Measurements from ENCODE around the gene GPR107. TPM values are rescaled to one million over a fixed set of nuclear protein-coding genes. Genes with fewer than 3 reads are reported as not detected.
A peak's percentile ranks its signal among the peaks of the same experiment; 100 is the strongest.

GPR107 gene
- total RNA-seq, 1 experiment from 2014 or later: 20.0 TPM

DNA sequence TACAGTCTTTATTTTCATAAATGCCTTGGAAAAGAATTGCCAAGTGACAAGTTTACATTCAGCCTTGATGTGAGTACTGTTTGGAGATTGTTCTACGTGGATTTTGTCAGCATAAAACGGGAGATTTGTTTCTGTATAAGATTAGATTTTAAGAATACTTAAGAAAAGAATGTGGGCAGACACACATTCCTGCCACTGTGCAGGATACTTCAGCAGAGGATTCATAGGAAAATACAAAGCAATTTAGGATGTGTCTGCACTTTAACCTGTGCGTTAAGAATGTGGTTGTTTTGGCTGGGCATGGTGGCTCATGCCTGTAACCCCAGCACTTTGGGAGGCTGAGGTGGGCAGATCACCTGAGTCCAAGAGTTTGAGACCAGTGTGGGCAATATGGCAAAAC, 37.2 kb downstream of the GPR107 start:
- in situ Hi-C loops (cut with HindIII; ENCODE audit: low pct_unique_long_range_greater_than_20kb, low sequenced_read_pairs): no loop called here
- no peak for DNase-seq (ENCODE audit: low read depth)

DNA sequence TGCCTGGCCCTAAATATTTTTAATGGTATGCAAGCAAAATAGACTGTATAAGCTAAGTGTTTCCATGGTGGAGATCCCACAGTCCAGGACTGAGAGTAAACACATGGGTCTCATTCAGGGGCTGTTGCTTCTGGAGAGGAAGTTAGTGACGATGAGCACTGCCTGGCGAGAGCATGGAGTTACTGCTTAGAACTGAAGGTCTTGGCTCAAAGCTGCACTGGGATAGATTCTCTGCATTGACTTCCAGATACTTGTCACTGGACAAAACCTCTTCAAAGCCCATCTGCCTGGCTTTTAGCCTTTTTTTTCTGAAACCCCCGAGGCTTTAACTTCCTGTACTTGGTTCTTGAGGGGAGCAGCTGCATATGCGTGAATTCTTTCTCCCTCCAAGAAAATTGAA, 39.2 kb downstream of the GPR107 start:
- DNase-seq (ENCODE audit: low read depth): no peak

DNA sequence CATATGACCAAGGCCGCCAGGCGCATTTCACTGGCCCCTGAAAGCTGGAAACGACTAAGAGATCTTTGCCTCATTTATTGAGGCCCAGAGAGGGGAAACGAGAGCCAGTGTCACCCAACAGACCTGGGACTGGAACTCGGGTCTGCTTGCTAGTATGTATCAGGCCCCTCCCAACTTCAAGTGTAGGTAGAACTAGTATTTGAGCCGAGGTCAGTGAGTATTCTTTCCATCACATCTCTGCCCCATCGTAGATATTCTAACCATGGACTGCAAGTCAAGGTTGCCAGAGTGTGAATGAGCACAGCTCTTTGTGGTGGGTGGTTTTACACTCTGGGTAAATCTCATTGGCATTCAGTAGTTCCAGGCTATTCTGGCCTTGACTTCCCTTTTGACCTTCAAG, 42.2 kb downstream of the GPR107 start:
- in situ Hi-C loops (cut with HindIII; ENCODE audit: low pct_unique_long_range_greater_than_20kb, low sequenced_read_pairs): no loop called here

More for the DNA sequence above, 39.2 kb downstream of the GPR107 start:
- in situ Hi-C loops (cut with HindIII; ENCODE audit: low pct_unique_long_range_greater_than_20kb, low sequenced_read_pairs): no loop called here

DNA sequence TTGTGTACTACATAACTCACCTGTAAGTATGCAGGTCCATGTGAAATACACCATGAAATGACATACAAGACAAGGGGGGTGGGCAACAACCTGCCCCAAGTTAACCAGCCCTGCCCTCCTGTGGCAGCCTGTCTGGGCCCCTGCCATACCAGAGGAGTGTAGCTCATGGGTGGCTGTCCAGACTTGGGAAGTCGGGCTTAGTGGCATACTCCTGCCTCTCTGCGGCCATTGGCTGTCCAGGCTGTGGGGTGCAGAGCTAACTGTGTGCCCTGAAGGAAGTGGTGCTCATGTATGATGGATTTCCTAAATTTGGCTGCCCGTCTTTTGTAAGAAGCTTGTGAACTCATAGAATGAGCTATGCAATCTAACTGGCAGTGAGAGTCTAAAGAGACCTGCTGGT, 47.0 kb downstream of the GPR107 start:
- in situ Hi-C loops (cut with HindIII; ENCODE audit: low pct_unique_long_range_greater_than_20kb, low sequenced_read_pairs): no loop called here

More for the DNA sequence above, 42.2 kb downstream of the GPR107 start:
- DNase-seq (ENCODE audit: low read depth): no peak

DNA sequence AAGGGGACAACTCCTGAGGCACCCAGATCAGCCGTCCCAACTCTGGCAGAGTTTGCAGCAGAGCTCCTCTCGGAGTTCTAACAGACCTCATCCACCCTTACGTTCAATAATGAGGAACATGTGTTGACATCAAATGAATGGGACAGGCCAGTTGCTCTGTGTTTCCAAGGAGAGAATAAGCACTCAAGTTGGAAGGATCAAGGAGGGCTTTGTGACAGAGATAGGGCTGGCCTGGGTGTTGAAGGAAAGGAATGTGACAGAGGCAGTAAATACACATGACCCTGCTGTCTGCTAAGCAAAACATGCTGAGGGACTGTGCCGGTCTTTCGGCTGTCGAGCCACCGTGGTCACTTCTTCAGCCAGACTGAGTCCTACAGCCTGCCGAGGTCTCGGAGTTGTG, 48.2 kb downstream of the GPR107 start:
- no peak for DNase-seq (ENCODE audit: low read depth)

More for the DNA sequence above, 47.0 kb downstream of the GPR107 start:
- DNase-seq (ENCODE audit: low read depth): no peak

DNA sequence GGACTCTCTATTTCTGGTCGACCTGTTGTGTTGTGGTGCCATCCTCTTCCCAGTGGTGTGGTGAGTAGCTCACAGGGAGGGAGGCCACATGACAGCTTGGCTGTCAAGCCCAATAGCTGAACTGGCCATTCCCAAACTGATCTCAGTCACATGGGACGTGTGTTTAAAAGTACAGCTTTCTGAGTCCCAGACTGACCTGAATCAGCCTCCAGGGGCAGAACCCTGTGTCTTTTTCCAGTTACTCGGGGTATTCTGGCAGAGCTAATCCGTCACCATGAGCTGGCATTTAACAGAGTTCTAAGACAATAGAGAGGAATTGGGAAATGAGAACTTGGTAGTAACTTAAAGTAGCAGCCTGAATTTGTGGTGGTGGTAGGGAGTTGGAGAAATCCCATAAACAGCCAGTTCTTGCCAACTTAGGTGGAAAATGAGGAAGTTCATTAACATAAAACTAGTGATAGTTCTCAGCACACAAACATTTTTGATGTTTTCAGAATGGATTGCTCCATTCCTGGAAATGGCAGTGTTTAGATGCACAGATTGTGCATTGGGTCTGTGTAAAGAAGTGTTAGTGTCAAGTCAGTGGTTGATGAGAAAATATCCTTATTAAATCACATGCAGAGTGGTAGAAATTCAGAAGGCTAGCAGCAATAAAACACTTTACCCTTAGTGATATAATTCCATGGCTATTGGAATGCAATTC, 50.9 kb downstream of the GPR107 start:
- in situ Hi-C loops (cut with HindIII; ENCODE audit: low pct_unique_long_range_greater_than_20kb, low sequenced_read_pairs): no loop called here
- no peak for DNase-seq (ENCODE audit: low read depth)

More for the DNA sequence above, 48.2 kb downstream of the GPR107 start:
- in situ Hi-C loops (cut with HindIII; ENCODE audit: low pct_unique_long_range_greater_than_20kb, low sequenced_read_pairs): no loop called here

DNA sequence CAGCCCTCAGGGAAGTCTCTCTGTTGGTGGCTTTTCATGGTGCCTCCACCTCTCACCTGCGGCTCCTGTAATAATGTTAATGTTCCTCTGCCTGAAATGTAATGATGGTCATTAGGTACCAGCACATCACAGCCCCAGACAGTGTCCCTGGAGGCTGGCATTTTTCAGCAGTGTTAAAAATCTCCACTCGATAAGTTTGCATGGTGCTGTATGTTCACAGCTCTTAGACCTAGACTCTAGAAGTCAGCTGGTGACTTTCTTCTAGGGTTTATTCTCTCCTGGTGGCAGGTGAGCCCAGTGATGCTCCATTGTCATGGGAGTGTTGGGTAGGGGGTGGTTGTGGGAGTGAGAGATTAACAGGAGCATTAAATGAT, 53.1 kb downstream of the GPR107 start:
- in situ Hi-C loops (cut with HindIII; ENCODE audit: low pct_unique_long_range_greater_than_20kb, low sequenced_read_pairs): no loop called here
- DNase-seq (ENCODE audit: low read depth): no peak

DNA sequence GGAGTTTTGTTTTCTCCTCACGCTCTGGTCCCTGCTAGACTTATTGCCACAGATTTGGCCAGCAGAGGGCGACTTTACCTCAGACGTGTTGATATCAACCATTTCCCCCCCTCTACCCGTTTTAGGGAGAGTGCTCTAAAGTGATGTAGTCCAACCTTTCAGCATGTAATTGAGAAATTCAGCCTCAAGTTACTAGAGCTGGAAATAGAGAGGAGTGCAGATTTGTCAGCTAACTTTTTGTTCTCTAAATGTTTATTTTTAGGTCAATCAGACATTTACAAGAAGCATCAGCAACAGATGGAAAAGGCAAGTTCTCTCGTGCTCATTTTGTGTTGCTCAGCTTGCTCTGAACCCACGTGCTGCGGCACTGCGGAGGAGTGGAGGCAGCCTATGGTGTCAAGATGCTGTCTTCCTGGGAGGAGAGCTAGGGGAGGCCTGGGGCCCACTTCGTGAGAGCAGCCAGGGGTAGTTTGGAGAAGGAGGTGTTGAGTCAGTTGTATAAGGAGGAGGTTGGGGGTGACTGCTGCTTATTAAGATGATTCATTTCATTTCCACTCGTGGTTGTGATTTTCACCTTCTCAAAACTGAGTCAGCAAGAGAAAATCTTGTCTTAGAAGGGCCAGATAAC, 53.6 kb downstream of the GPR107 start:
- DNase-seq (ENCODE audit: low read depth): peak; percentile 58
- in situ Hi-C loops (cut with HindIII; ENCODE audit: low pct_unique_long_range_greater_than_20kb, low sequenced_read_pairs): no loop called here

DNA sequence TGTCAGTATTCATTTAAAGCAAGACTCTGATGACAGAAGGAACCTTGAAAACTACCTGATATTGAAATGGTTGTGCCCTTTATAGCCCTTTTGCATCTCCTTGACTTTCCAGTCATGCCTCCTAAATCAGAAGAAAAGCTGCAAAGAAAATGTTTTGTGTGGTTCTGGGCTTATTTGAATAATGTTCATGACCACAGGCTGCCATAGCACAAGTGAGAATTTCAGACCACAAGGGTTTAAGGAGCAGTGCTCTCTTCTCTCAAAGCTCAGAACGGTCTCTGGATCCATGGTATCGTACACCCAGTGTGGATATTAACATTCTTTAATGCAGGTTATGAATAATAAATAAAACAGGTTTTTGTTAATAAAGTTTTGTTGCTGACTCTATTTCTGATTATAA, 54.2 kb downstream of the GPR107 start:
- in situ Hi-C loops (cut with HindIII; ENCODE audit: low pct_unique_long_range_greater_than_20kb, low sequenced_read_pairs): no loop called here
- DNase-seq (ENCODE audit: low read depth): no peak

DNA sequence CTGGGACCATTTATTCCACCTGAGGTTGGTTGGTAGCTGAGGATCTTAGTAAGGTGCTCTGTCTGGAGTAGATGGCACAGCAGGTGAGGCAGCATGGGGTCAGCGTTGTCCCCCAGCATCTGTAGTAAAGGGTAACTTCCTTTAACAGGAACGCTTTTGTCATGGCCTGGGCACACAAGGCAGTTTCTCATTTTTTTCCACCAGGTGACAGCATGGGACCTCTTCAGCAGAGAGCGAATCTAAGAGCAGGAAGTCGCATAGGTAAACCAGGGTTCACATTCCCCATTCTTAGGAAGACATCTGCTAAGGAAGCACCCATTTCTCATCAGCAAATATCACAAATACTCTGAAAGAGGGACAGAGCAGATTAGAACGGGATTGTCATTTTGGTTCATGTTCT, 56.5 kb downstream of the GPR107 start:
- in situ Hi-C loops (cut with HindIII; ENCODE audit: low pct_unique_long_range_greater_than_20kb, low sequenced_read_pairs): no loop called here
- DNase-seq (ENCODE audit: low read depth): peak; percentile 27

DNA sequence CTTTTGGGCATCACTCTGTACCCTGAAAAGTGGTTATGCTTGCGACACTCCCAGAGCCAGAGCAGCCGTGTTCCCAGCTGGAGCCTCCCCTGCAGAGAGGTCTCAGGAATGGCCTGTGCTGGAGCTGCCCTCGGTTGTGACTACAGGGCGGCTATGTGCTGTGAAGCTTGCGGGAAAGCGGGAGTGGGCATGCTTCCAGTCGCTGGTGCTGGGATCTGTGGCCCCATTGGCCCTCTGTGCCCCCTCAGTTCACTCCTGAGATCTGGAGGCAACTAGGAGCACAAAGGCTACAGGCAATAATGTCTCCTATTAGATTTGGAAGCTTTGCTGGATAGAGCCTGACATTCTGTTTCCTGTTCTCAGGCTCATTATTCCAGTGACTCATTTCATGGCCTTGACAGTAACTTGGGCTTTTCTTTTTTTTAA, 56.9 kb downstream of the GPR107 start:
- peak; percentile 21 for DNase-seq (ENCODE audit: low read depth)
- in situ Hi-C loops (cut with HindIII; ENCODE audit: low pct_unique_long_range_greater_than_20kb, low sequenced_read_pairs): no loop called here

DNA sequence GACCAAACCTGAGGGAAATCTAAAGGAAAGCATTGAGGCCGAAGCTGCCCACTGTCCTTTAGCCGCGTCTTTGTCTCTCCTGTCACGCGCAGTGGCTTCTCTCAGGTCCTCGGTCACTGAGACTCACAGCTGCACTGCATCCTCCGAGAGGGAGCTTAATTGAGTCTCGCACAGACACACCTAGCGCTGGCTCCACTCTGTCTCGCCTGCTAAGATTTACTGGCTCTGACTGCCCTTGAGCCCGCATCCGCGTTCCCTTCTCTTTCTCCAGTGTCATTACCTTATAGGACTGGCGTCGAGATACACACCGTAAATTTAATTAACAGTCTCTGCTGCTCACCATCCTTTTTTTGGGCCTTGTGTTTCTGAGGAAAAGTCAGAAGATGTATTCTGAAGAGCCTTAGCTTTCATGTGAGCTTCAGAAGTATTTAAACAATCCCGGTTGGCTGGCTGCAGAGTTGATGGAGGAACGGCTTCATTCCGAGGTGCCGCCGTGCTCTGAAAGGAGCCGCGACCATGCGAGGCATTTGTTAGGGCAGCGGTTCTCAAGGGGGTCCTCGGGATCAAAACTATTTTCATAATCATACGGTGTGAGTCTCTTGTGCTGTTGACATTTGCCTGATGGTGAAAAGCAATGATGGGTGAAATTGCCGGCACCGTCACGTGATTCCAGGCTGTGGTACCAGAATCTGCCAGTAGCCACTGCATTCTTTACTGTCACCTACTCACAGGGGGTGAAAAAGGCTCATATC, 58.3 kb downstream of the GPR107 start:
- in situ Hi-C loops (cut with HindIII; ENCODE audit: low pct_unique_long_range_greater_than_20kb, low sequenced_read_pairs): no loop called here
- DNase-seq (ENCODE audit: low read depth): no peak

DNA sequence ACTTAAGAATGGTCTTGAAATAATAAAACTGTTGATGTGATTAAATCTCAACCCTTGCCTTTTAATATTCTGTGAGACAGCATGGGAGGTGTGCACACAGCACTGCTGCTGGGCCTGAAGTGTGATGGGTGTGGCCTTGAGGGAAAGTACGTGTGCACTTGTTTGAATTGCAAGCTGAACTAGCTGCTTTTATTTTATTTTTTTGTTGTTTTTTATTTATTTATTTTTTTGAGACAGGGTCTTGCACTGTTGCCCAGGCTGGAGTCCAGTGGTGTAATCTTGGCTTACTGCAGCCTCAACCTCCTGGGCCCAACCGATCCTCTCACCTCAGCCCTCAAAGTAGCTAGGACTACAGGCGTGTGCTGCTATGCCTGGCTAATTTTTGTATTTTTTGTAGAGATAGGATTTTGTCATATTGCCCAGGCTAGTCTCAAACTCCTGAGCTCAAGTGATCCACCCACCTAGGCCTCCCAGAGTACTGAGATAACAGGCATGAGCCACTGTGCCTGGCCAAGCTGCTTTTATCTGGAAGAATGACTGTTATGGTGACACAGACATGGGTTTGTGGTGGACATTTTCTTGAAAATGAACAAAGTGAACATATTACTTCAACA, 58.9 kb downstream of the GPR107 start:
- in situ Hi-C loops (cut with HindIII; ENCODE audit: low pct_unique_long_range_greater_than_20kb, low sequenced_read_pairs): no loop called here
- DNase-seq (ENCODE audit: low read depth): peak; percentile 18

DNA sequence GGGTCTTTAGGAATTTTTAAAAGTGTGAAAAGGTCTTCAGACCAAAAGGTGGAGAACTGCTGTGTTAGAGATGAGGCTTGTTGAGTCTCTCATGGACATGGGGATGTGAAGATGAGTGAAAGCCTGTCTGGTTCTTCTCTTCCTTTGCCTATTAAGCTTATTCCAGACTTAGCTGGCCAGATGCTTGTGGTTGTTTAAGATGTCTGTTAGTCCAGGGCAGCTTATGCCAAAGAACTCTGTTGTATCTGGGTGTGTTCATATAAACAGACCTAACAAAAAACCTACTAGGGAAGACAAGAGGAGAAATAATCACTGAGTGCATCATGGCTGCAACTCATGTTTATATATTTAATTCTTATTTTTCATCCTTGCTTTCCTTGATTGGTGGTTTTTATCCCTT, 61.0 kb downstream of the GPR107 start:
- no peak for DNase-seq (ENCODE audit: low read depth)
- in situ Hi-C loops (cut with HindIII; ENCODE audit: low pct_unique_long_range_greater_than_20kb, low sequenced_read_pairs): no loop called here

DNA sequence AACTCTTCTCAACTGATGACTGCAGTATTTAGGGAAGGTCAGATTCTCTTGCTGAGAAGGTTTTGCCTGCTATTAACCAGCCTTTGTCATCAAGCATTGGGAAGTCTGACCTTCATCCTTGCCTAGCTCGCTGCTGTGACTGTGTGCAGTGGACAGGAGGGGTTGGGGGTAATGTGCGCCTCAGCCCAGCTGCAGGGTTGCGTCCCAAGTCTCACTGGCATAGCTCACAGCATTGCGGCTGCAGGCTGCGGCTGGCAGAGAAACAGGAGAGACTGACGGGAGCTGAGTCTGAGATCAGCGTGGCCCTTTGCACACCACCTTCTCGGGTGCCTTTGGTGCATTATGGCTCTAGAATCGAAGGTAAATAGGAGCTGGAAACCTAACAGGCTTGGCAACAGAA, 62.6 kb downstream of the GPR107 start:
- in situ Hi-C loops (cut with HindIII; ENCODE audit: low pct_unique_long_range_greater_than_20kb, low sequenced_read_pairs): no loop called here
- DNase-seq (ENCODE audit: low read depth): no peak

DNA sequence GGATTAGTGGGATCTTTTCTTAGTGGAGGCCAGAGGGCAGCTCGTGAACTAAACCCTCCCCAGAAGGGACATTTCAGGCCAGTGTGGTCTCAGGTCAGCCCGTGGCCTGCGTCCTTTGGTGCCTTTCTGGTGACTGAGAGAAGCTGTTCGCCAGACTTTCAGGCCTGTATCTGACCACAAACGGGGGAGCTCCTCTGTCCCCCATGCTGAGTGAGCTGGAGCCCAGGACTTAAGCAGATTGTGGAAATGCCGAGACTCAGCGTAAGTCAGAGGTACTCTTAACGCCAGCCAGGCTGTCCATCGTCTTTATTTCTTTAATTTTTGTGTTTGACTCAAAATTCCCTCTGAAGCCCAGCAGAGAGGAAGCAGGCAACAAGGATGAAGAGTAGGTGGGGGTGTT, 63.7 kb downstream of the GPR107 start:
- no peak for DNase-seq (ENCODE audit: low read depth)
- in situ Hi-C loops (cut with HindIII; ENCODE audit: low pct_unique_long_range_greater_than_20kb, low sequenced_read_pairs): no loop called here

DNA sequence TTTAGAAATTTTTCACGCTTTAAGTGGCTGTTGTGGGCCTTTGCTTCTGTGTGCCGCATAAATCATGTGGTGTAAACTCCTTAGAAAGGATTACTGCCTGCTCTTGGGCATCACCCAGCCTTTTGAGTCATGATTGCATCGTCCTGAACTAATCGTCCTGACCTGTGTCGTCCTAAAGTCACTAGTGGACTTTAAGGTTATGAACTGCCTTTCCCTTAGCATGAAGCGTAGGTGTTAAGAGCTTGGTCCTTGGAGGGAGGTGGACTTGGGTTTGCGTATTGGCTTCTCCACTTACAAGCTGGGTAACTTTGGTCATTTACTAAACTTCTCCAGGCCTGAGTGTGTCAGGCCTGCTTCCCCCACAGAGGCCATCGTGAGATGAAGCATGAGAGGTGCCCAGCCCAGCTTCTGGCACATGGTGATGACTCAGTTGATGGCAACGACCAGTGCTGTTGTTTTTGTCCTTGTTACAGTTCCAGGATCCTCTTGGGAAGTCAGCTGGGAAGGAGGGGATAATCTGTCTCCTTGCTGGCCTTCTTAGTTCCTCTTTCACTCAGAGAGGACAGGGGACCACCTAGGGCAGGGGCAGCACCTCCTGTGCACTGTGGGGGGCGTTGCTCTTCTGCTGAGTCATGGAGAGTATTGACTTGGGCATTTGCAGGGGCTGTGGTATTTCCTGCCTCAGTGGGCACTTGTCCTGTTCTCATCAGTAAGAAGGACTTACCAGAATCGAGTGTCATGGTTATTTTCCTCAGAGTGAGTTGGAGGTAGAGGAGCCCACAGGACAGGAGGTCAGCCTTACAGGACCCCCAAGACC, 64.3 kb downstream of the GPR107 start:
- DNase-seq (ENCODE audit: low read depth): peak; percentile 90
- in situ Hi-C loops (cut with HindIII; ENCODE audit: low pct_unique_long_range_greater_than_20kb, low sequenced_read_pairs): no loop called here

DNA sequence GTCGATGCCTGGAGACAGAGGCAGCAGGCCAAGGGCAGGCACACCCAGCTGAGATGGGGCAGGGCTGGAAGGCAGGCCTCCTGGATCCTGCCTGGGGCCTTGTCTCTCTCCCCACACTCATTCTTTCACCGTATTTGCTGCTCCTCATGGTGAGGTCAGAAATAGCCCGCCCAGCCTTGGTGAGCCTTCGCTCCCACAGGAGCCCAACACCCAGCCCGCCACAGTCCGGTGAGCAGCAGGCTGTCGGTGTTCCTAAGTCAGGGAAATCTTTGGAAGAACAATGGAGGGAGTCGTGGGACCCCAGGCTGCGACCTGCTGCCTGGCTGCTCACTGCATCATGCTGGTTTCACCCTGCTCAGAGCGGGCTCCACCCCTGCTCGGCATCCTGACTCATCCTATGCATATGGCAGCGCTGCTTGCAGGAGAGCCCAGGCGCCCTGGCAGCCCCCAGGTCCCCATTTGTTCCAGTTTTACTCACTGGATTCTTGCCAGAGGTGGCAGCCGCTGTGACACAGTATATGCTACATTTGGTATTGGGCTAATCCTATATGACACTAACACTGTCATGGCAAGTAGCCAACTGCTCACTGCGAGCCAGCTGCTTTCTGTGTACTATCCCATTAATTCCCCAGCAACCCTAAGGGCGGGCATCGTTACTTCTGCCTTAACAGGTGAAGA, 65.3 kb downstream of the GPR107 start:
- in situ Hi-C loops (cut with HindIII; ENCODE audit: low pct_unique_long_range_greater_than_20kb, low sequenced_read_pairs): no loop called here
- DNase-seq (ENCODE audit: low read depth): peak; percentile 99
